RWPE1 (cell line): ENCODE data around the gene BLTP3A.
A peak's percentile ranks its signal among the peaks of the same experiment; 100 is the strongest.

Experiments used
- CTCF ChIA-PET: fragments of 350-600 bp; sonication (Branson Sonifier 250); formaldehyde crosslinking; extraction: SDS; loops from one replicate; lab custom pipeline; 2021; lab: Yijun Ruan, JAX
- POLR2A ChIA-PET: fragments of 400-600 bp; formaldehyde crosslinking; extraction: SDS; loops from one replicate; lab custom pipeline; 2020; ENCODE audit warnings: antibody characterized with exemption; ENCODE audit not compliant: low non-redundant PET; lab: Yijun Ruan, JAX
- DNase-seq: peaks from one replicate; pipeline ENCODE4 v3.0.0; 2012; ENCODE audit warnings: low spot score
- H3K27ac ChIP-seq: fragments of 450-650 bp; 2 replicates; pipeline ENCODE4 v1.5.1; 2017
- TF ChIP-seq, protein P1 (sequence below): fragments of 450-650 bp; conservative IDR thresholded peaks from 2 replicates; pipeline ENCODE4 v1.5.1; 2017; ENCODE audit warnings: low read depth, mild to moderate bottlenecking

BLTP3A gene

DNA sequence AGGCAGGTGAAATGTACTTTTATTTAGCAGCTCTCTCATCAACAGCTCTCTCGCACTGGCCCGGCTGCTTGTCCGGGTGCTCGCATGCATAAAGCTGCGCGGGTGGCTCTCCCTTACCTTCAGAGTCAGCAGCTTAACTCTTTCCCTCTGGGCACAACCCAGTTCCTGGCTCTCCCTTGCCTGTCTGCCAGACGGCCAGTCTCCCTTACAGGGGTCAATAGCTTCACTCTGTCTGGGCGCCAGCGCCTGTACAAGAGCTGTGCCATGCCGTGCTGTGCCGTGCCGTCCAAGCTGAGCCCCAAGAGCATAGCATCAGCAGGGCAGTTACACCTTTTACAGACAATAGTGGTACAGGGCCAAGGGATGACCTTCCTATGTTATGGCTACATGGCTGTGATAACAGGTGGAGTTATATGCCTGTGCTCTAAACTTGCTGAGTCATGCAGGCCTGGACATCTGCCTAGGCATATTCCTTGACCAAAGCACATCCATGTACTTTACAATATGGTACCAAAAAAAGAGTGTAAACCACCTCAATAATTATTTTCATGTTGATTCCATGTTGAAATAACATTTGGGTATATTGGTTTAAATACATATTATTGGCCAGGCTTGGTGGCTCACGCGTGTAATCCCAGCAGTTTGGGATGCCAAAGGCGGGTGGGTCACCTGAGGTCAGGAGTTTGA lies 47.9 kb downstream of the BLTP3A start:
- DNase-seq, result no peak
- peak overlapping the region; percentile 42 for H3K27ac ChIP-seq
- CTCF ChIA-PET, result interaction anchor here (0.6 to 0.7 kb wide), 2 partner anchors 10 to 305 kb away, joined by 4 read pairs; no protein-coding TSS in a partner anchor
- POLR2A ChIA-PET, result interaction anchor here (0.6 kb wide), 1 partner anchor 35 kb away, joined by 3 read pairs; no protein-coding TSS in a partner anchor
- TF ChIP-seq, protein P1, sequence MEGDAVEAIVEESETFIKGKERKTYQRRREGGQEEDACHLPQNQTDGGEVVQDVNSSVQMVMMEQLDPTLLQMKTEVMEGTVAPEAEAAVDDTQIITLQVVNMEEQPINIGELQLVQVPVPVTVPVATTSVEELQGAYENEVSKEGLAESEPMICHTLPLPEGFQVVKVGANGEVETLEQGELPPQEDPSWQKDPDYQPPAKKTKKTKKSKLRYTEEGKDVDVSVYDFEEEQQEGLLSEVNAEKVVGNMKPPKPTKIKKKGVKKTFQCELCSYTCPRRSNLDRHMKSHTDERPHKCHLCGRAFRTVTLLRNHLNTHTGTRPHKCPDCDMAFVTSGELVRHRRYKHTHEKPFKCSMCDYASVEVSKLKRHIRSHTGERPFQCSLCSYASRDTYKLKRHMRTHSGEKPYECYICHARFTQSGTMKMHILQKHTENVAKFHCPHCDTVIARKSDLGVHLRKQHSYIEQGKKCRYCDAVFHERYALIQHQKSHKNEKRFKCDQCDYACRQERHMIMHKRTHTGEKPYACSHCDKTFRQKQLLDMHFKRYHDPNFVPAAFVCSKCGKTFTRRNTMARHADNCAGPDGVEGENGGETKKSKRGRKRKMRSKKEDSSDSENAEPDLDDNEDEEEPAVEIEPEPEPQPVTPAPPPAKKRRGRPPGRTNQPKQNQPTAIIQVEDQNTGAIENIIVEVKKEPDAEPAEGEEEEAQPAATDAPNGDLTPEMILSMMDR, result no peak
